Amniotic epithelial cell (primary cell): ENCODE results near the gene HLF.

Experiments
- DNase-seq: peaks from one replicate; pipeline ENCODE4 v3.0.0-alpha.2; 2010; ENCODE audit warnings: low read depth

The HLF gene

GRCh38 chr17:55308613-55309391 lies 44.0 kb downstream of the HLF start:
- DNase-seq: no peak

- no peak for DNase-seq
Observed at GRCh38 chr17:55311767-55312375, 47.1 kb downstream of the HLF start.

GRCh38 chr17:55312852-55313251 lies 48.1 kb downstream of the HLF start:
- DNase-seq: no peak

- no peak for DNase-seq
Observed at GRCh38 chr17:55314061-55314783, 49.5 kb downstream of the HLF start.

- DNase-seq: no peak
Observed at GRCh38 chr17:55314784-55315491, 50.2 kb downstream of the HLF start.

GRCh38 chr17:55316499-55316898 lies 51.7 kb downstream of the HLF start:
- DNase-seq: no peak

- DNase-seq: no peak
Observed at GRCh38 chr17:55317284-55317683, 52.5 kb downstream of the HLF start.

- no peak for DNase-seq
Observed at GRCh38 chr17:55318081-55318480, 53.3 kb downstream of the HLF start.

- DNase-seq: no peak
Observed at GRCh38 chr17:55318715-55319487, 54.1 kb downstream of the HLF start.

- no peak for DNase-seq
Observed at GRCh38 chr17:55319933-55320593, 55.3 kb downstream of the HLF start.

- DNase-seq: no peak
Observed at GRCh38 chr17:55320594-55321426, 56.0 kb downstream of the HLF start.

- DNase-seq: no peak
Observed at GRCh38 chr17:55321427-55322060, 56.8 kb downstream of the HLF start.

- no peak for DNase-seq
Observed at GRCh38 chr17:55322453-55322985, 57.8 kb downstream of the HLF start.

GRCh38 chr17:55323518-55324295 lies 58.9 kb downstream of the HLF start:
- no peak for DNase-seq

GRCh38 chr17:55324296-55324978 lies 59.7 kb downstream of the HLF start:
- no peak for DNase-seq

GRCh38 chr17:55325406-55325805 lies 60.6 kb downstream of the HLF start:
- DNase-seq: no peak

- no peak for DNase-seq
Observed at GRCh38 chr17:55326030-55326429, 61.3 kb downstream of the HLF start.
